T-cell (primary cell): ENCODE results near the gene TBC1D26. TPM values are rescaled to one million over a fixed set of nuclear protein-coding genes. Genes with fewer than 3 reads are reported as not detected.
"Not testable (repeated sequence)": the region's sequence is repeated elsewhere in the genome, so short reads cannot be mapped to it uniquely, and the experiment has no call there.

Source experiments
- ATAC-seq, 4 experiments: fragments of 200-7000 bp in 3 of 4; fragments of 150-1000 bp in 1 of 4; cut with Tn5 transposase; replicated peaks in 1 of 4; 1 replicate in 3 of 4; 2 replicates in 1 of 4; pipeline ENCODE4 v1.10.0; 2021; ENCODE audit warnings: moderate library complexity in 3 of 4, mild to moderate bottlenecking in 2 of 4, moderate number of reproducible peaks in 1 of 4
- CTCF ChIA-PET, 2 donors: fragments of 300-600 bp; sonication (Branson Sonifier 250); formaldehyde crosslinking; loops; one replicate each; lab custom pipeline; 2022; ENCODE audit warnings: antibody characterized with exemption in 2 of 2; lab: Charles Lee
- POLR2A ChIA-PET, 2 donors: fragments of 300-600 bp; sonication (Branson Sonifier 250); formaldehyde crosslinking; loops; one replicate each; lab custom pipeline; 2022; ENCODE audit warnings: antibody characterized with exemption in 2 of 2; lab: Charles Lee
- DNase-seq, 35 experiments: peaks; one replicate each; pipeline versions ENCODE4 v3.0.0 to v3.0.0-alpha.2; 2013 to 2023
- H3K27ac ChIP-seq: one replicate; pipeline ENCODE4 v1.5.1; 2013; ENCODE audit warnings: low read length
- H3K27me3 ChIP-seq, 2 experiments: replicated peaks in 1 of 2; 1 replicate in 1 of 2; 2 replicates in 1 of 2; pipeline versions ENCODE4 v1.6.1 to v1.7.0; 2013; ENCODE audit warnings: low read length in 1 of 2, mixed read lengths in 1 of 2; ENCODE audit not compliant: control insufficient read depth in 2 of 2, insufficient read depth in 2 of 2; ENCODE audit errors: extremely low read depth in 1 of 2
- H3K36me3 ChIP-seq, 2 donors: 1 replicate in 1 of 2; 2 replicates in 1 of 2; pipeline versions ENCODE4 v1.6.1 to v1.7.0; 2013; ENCODE audit warnings: low read length in 1 of 2; ENCODE audit not compliant: control insufficient read depth in 2 of 2, insufficient read depth in 1 of 2; ENCODE audit errors: extremely low read depth in 1 of 2
- H3K4me1 ChIP-seq, 2 experiments: 1 replicate in 1 of 2; 2 replicates in 1 of 2; pipeline versions ENCODE4 v1.6.1 to v1.7.0; 2013; ENCODE audit warnings: low read length in 2 of 2, mixed read lengths in 1 of 2; ENCODE audit not compliant: insufficient read depth in 2 of 2, control insufficient read depth in 1 of 2; ENCODE audit errors: extremely low read depth in 1 of 2
- H3K4me3 ChIP-seq, 2 donors: 1 replicate in 1 of 2; 2 replicates in 1 of 2; pipeline versions ENCODE4 v1.5.1 to v1.7.0; 2013; ENCODE audit warnings: mild to moderate bottlenecking in 2 of 2, low read length in 1 of 2, moderate library complexity in 1 of 2; ENCODE audit not compliant: control insufficient read depth in 1 of 2; ENCODE audit errors: extremely low read depth in 1 of 2
- H3K9me3 ChIP-seq: 2 replicates; pipeline ENCODE4 v1.7.0; 2013
- H3K27ac Mint-ChIP-seq, 2 donors: one replicate each; pipeline ENCODE4 v1.8.0; 2020 to 2021; ENCODE audit warnings: mild to moderate bottlenecking in 2 of 2, mixed read lengths in 2 of 2
- H3K27me3 Mint-ChIP-seq, 2 donors: one replicate each; pipeline ENCODE4 v1.8.0; 2021 to 2022; ENCODE audit warnings: mixed read lengths in 2 of 2
- H3K36me3 Mint-ChIP-seq: one replicate; pipeline ENCODE4 v1.8.0; 2021; ENCODE audit warnings: mixed read lengths
- H3K4me1 Mint-ChIP-seq, 3 donors: one replicate each; pipeline ENCODE4 v1.8.0; 2020 to 2022; ENCODE audit warnings: mixed read lengths in 3 of 3, mild to moderate bottlenecking in 1 of 3
- H3K4me3 Mint-ChIP-seq, 3 donors: one replicate each; pipeline ENCODE4 v1.8.0; 2020 to 2022; ENCODE audit warnings: mild to moderate bottlenecking in 3 of 3, mixed read lengths in 3 of 3, moderate library complexity in 3 of 3
- H3K9me3 Mint-ChIP-seq, 3 donors: one replicate each; pipeline ENCODE4 v1.8.0; 2020 to 2022; ENCODE audit warnings: mixed read lengths in 3 of 3
- WGBS: methylation state at CpG from one replicate; pipeline ENCODE4 v1.1.5; 2013; ENCODE audit warnings: missing lambda C conversion rate; ENCODE audit not compliant: insufficient coverage; 5-methylcytosine and 5-hydroxymethylcytosine counted together
- total RNA-seq, 35 experiments: library from RNA in 6 of 35; stranded (reverse) in 6 of 35; fragments of 120-200 nt in 1 of 35; gene quantifications; one replicate each; pipeline versions ENCODE4 v1.2.1 to v1.2.4 and lab custom pipeline; 2013 to 2026

TBC1D26 gene
- total RNA-seq, 5 donors from 2014 or later (not counting 1 experiment from before 2014, with no cell fraction given) = not detected

DNA sequence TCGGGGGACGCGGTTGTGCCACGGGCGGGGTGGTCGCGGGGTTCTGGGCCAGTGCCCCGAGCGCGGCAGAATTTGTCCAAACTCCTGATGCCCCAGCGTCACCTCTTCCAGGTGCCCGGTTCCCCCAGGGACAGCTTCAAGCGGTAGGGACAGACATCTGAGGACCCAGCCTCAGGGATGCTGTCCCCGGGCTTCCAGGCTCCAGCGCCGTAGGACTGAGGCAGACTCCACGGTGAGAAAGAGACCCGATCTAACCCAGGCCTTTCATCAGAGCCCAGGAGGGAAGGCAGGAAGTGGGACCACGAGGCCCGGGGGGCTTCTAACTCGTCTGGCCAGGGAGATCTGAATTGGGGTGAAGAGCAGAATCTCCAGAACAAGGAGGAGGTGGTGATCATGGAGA is 32.1 kb upstream of the TBC1D26 start:
- H3K4me3 Mint-ChIP-seq = peak overlapping the region; percentile 92 to 98 (median 92)
- H3K9me3 Mint-ChIP-seq, DNase-seq, H3K27me3 Mint-ChIP-seq, H3K27me3 ChIP-seq, H3K36me3 ChIP-seq, POLR2A ChIA-PET, H3K9me3 ChIP-seq, CTCF ChIA-PET, H3K4me1 ChIP-seq: not testable (repeated sequence)
- H3K4me1 Mint-ChIP-seq = peaks cover 6 to 19% (median 12%) of the 10 kb centered on the region in 3 donors
- peaks cover 15% of the 10 kb centered on the region for H3K36me3 Mint-ChIP-seq
- no CpG with 5 or more reads among the region's 21 CpGs for WGBS
- H3K27ac Mint-ChIP-seq = peak overlapping the region; percentile 87 to 95
- peak overlapping the region; percentile 77 for H3K27ac ChIP-seq
- ATAC-seq = peak; percentile 3 to 15 (median 7)
- H3K4me3 ChIP-seq = peak overlapping the region in 1 of 2 donors; percentile 70

DNA sequence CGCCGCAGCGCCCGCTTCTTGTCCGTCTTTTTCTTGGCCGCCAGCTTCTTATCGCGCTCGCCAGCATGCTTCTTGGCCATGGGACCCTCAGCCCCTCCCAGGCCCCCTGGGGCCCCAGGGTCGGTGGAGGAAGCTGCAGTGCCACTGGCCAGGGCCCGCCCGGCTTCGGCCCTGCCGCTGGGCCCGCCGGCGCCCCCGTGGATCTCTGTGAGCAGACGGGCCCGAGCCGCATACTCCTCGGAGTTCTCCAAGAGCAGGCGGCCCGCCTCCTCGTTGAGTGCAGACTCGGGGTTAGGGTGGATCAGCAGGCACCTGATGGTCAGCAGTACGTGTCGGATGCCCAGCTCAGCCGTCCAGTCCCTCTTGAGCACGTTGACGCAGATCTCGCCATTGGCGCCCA is 27.8 kb upstream of the TBC1D26 start:
- H3K27me3 Mint-ChIP-seq, H3K27ac ChIP-seq, H3K4me3 Mint-ChIP-seq, CTCF ChIA-PET, H3K4me1 Mint-ChIP-seq, H3K27ac Mint-ChIP-seq, DNase-seq, ATAC-seq, H3K4me3 ChIP-seq, H3K9me3 ChIP-seq, H3K27me3 ChIP-seq, H3K4me1 ChIP-seq: not testable (repeated sequence)
- peaks cover 6 to 18% (median 15%) of the 10 kb centered on the region in 3 donors for H3K9me3 Mint-ChIP-seq
- H3K36me3 ChIP-seq = peaks cover 0 to 20% of the 10 kb centered on the region in 2 donors
- peaks cover 50% of the 10 kb centered on the region for H3K36me3 Mint-ChIP-seq
- WGBS = 99% methylated on average over 14 of the region's 33 CpGs
- POLR2A ChIA-PET = interaction anchor here in 1 of 2 donors (0.6 kb wide), 1 partner anchor 1381 kb away, joined by 3 read pairs; no protein-coding TSS in a partner anchor

DNA sequence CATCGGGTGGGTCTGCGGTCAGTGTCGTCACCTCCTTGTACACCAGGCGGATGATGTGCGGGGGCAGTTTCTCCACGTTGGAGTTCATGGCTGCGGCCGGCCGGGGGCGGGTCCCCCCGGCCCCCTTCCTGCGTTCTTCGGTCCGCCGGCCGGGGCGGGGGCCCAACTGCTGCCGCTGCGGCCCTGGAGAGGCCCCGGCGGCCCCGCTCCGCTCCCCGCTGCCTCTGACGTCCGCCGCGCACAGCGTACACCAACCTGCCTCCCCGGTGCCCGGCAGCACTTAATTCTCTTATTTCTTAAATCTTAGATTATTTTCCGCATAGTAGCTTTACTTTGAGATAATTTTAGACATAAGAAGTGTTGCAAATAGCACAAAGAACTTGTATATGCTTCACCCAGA is 27.3 kb upstream of the TBC1D26 start:
- H3K27me3 Mint-ChIP-seq, H3K27ac Mint-ChIP-seq, H3K4me3 ChIP-seq, H3K27me3 ChIP-seq, H3K4me3 Mint-ChIP-seq, H3K4me1 ChIP-seq, DNase-seq, ATAC-seq, CTCF ChIA-PET, H3K4me1 Mint-ChIP-seq, H3K9me3 ChIP-seq, H3K27ac ChIP-seq: not testable (repeated sequence)
- POLR2A ChIA-PET = interaction anchor here in 1 of 2 donors (0.6 kb wide), 1 partner anchor 1381 kb away, joined by 3 read pairs; no protein-coding TSS in a partner anchor
- 99% methylated on average over 23 of the region's 32 CpGs for WGBS
- peaks cover 0 to 20% of the 10 kb centered on the region in 2 donors for H3K36me3 ChIP-seq
- peaks cover 56% of the 10 kb centered on the region for H3K36me3 Mint-ChIP-seq
- H3K9me3 Mint-ChIP-seq = peaks cover 6 to 24% (median 19%) of the 10 kb centered on the region in 3 donors

DNA sequence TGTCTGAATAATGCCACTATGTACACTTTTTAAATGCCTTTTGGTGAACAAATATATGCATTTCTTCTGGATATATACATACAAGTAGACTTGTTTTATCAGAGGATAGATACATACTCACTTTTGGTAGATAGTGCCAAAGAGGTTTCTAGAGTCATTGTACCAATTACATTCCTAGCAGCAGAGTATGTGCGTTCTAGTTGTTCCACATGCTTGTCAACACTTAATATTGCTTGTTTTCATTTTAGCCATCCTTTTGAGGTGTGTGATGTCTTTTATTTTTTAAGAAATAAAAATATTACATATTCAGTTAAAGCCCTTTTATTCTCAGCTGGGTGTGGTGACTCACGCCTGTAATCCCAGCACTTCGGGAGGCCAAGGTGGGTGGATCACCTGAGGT is 23.2 kb upstream of the TBC1D26 start:
- H3K9me3 ChIP-seq, CTCF ChIA-PET, H3K27me3 Mint-ChIP-seq, H3K4me3 ChIP-seq, H3K27ac ChIP-seq, ATAC-seq, H3K4me1 ChIP-seq, H3K27me3 ChIP-seq, POLR2A ChIA-PET, H3K4me3 Mint-ChIP-seq, DNase-seq, H3K4me1 Mint-ChIP-seq, H3K27ac Mint-ChIP-seq: not testable (repeated sequence)
- peaks cover 0 to 20% of the 10 kb centered on the region in 2 donors for H3K36me3 ChIP-seq
- H3K36me3 Mint-ChIP-seq = peaks cover 63% of the 10 kb centered on the region
- H3K9me3 Mint-ChIP-seq = peaks cover 6 to 31% (median 23%) of the 10 kb centered on the region in 3 donors
- WGBS = no CpG with 5 or more reads among the region's 3 CpGs

DNA sequence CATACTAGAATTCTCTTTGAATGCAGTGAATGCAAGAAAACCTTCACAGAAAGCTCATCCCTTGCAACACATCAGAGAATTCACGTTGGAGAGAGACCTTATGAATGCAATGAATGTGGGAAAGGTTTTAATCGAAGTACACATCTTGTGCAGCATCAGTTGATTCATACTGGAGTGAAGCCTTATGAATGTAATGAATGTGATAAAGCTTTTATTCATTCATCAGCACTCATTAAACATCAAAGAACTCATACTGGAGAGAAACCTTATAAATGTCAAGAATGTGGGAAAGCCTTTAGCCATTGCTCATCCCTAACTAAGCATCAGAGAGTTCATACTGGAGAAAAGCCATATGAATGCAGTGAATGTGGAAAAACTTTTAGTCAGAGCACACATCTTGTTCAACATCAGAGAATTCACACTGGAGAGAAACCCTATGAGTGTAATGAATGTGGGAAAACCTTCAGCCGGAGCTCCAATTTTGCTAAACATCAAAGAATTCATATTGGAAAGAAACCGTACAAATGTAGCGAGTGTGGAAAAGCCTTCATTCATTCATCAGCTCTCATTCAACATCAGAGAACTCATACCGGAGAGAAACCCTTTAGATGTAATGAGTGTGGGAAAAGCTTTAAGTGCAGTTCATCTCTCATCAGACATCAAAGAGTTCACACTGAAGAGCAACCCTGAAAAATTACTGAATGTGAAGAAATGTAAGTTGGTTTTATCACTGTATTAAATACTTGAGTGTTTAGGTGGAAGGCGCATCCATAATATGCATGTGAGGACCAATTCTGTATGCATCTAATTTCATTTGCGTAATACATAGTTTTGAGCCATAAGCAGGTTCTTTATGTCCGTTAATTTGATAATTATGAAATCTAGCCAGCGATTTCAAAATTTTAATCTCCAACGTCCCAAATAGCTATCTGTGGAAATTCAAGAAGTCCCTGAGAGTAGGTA is 15.2 kb upstream of the TBC1D26 start:
- DNase-seq, ATAC-seq, H3K4me3 Mint-ChIP-seq, H3K36me3 ChIP-seq, H3K4me1 ChIP-seq, H3K9me3 ChIP-seq, H3K27ac Mint-ChIP-seq, H3K27me3 ChIP-seq, H3K4me1 Mint-ChIP-seq, H3K27me3 Mint-ChIP-seq, POLR2A ChIA-PET, H3K4me3 ChIP-seq, H3K27ac ChIP-seq: not testable (repeated sequence)
- Mint-ChIP-seq H3K36me3 (peaks cover 31% of the 10 kb centered on the region), H3K9me3 (peaks cover 7 to 21% (median 19%) of the 10 kb centered on the region in 3 donors)
- WGBS = 92% methylated on average over 2 of the region's 11 CpGs
- CTCF ChIA-PET = interaction anchor here in 1 of 2 donors (0.6 kb wide), 1 partner anchor 534 kb away, joined by 6 read pairs; no protein-coding TSS in a partner anchor

DNA sequence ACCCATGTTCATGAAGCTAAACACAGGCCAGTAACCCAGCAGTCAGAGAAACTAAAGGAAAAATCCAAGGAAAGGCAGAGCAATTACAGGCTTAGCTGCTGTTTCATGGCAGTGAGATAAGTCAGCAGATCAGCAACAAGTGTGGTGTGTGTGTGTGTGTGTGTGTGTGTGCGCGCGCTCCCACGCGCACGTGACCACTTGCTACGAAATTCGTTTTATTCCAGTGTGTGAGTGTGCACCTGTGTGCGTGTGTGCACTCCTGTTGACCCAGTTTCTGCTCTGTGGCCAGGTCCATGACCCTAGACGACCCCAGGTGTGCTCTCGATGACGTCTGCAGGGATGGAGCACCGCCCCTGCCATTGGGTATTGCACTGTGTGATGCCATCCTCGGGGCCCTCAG is 1.5 kb upstream of the TBC1D26 start:
- H3K4me3 ChIP-seq, H3K27ac Mint-ChIP-seq, H3K27me3 Mint-ChIP-seq, DNase-seq, H3K4me3 Mint-ChIP-seq, H3K4me1 Mint-ChIP-seq, H3K27ac ChIP-seq, CTCF ChIA-PET, H3K9me3 ChIP-seq, H3K36me3 Mint-ChIP-seq, H3K27me3 ChIP-seq, H3K4me1 ChIP-seq, ATAC-seq, H3K36me3 ChIP-seq, H3K9me3 Mint-ChIP-seq: not testable (repeated sequence)
- POLR2A ChIA-PET = interaction anchor here in 1 of 2 donors (0.7 kb wide), 1 partner anchor 89 kb away, joined by 3 read pairs; no protein-coding TSS in a partner anchor
- WGBS = no CpG with 5 or more reads among the region's 14 CpGs
